ENCODE results near the gene TEDC1.

TEDC1 gene

GRCh38 chr14:105473677-105474482 is 17.2 kb upstream of the TEDC1 start:
- no peak for TF ChIP-seq ZNF274 (IDR thresholded peaks at IDR 0.05; ENCODE audit: low read depth, low read length)
- peak overlapping the region; percentile 42; the same call in 1 of the 2 replicates for H3K4me3 ChIP-seq (ENCODE audit: low read length)

- peak within 1 kb of the TSS; percentile 42; the same call in 1 of the 2 replicates for H3K4me3 ChIP-seq (ENCODE audit: low read length)
- no peak for TF ChIP-seq ZNF274 (IDR thresholded peaks at IDR 0.05; ENCODE audit: low read depth, low read length)
Observed at GRCh38 chr14:105474483-105475268, 16.4 kb upstream of the TEDC1 start, which contains the start of gene CRIP2. Gene CRIP2 (plus strand): TSS chr14:105474821. CDS start chr14:105474863, 42 bp downstream.

- TF ChIP-seq ZNF274 (IDR thresholded peaks at IDR 0.05; ENCODE audit: low read depth, low read length): no peak
Observed at GRCh38 chr14:105475269-105476096, 15.6 kb upstream of the TEDC1 start.

DNA sequence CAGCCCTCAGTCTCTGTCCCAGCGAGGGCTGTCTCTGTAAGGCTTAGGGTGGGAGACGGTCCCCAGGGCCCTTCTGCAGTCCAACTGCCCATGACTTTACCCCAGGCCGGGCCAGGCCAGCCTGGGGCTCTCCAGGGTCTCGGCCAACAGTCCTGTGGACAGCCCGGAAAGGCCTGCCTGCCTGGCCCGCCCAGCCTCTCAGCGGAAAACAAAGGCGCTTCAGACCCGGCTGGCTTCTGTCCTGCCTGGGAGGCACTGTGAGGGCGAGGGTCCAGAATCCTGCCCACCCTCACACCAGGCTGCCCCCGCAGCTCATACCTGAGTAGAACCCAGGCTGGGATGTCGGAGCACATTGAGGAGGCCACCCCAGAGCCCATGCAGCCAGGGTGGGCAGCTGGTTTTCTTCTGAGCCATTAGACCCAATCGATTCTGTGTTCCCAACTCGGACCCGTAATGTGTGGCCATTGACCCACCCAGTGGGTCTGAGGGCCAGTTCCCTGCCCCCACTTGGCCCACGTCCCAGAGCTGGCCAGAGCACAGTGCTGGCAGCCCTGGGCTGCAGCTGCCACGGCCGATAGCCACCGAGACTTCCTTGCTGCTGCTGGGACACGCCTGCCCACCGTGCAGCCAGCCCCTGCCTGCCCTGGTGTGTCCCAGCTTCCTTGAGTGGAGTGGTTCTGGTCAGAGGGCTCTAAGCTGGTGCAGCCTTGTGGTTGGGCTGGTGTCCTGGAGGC is 14.8 kb upstream of the TEDC1 start:
- no peak for TF ChIP-seq ZNF274 (IDR thresholded peaks at IDR 0.05; ENCODE audit: low read depth, low read length)
- H3K4me3 ChIP-seq (ENCODE audit: low read length): no peak overlapping the region

More at GRCh38 chr14:105475269-105476096, 15.6 kb upstream of the TEDC1 start:
- H3K4me3 ChIP-seq (ENCODE audit: low read length): no peak overlapping the region; the same call in 1 of the 2 replicates

DNA sequence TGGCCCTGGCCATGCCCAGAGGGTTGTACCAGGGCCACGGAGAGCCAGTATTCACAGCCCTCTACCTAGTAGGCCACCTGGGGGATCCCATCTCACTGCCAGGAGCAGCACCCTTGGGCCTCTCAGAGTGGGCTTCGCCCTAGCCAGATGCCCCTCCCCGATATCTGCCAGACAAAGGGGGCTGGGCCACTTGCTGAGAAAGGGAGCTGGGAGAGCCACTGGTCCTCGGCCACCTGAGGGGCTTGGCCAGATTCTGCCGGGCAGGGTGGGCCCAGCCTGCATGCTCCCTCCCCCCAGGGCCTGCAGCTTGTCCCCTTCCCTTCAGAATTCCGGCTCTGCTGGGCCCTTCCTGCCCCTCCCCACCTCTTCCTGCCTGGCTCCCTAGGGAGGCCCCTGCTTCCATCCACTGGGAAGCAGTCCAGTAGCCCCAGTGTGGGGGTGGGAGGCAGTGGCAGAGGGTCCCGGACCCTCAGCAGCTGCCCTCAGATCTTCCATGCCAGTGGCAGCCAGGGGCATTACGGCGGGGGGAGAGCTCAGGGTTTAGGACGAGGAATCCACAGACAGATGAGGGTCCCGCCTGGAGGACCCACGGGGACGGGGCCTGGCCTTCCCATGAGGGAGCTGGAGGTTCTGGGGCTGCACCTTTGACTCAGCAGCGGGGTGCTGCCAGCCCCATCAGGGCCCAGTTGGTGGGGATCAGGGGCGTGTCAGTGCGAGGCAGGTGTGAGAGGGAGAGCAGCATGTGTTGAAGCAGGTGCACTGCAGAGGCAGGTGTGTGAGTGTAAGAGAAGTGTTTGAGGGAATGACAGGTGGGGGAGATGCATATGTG is 14.0 kb upstream of the TEDC1 start:
- TF ChIP-seq ZNF274 (IDR thresholded peaks at IDR 0.05; ENCODE audit: low read depth, low read length): no peak
- no peak overlapping the region for H3K4me3 ChIP-seq (ENCODE audit: low read length)

DNA sequence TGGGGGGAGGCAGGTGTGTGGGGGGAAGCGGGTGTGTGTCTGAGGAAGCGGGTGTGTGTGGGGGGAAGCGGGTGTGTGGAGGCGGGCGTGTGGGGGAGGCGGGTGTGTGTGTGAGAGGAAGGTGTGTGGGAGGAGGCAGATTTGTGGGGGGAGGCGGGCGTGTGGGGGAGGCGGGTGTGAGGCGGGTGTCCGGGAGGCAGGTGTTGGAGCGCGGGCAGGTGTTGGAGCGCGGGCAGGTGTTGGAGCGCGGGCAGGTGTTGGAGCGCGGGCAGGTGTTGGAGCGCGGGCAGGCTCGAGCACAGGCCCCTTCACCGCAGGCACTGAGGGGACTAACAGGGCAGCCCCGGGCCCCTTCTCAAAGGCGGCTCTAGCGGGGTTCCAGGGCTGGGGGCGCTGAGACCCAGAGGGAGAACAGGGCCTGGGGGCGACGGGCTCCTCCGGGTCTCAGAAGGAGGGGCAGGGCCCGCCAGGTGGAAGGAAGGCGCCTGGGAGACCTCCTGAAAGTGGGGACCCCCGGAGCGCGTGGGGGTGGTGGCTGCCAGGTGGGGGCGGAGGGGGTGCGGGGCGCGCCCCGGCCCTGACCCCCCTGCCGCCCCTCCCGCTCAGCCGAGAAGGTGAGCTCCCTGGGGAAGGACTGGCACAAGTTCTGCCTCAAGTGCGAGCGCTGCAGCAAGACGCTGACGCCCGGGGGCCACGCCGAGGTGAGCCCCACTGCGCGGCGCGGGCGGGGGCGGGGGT is 13.2 kb upstream of the TEDC1 start:
- H3K4me3 ChIP-seq (ENCODE audit: low read length): no peak overlapping the region
- TF ChIP-seq ZNF274 (IDR thresholded peaks at IDR 0.05; ENCODE audit: low read depth, low read length): no peak

- H3K4me3 ChIP-seq (ENCODE audit: low read length): no peak overlapping the region
- no peak for TF ChIP-seq ZNF274 (IDR thresholded peaks at IDR 0.05; ENCODE audit: low read depth, low read length)
Observed at GRCh38 chr14:105478398-105479251, 12.4 kb upstream of the TEDC1 start.

- no peak for TF ChIP-seq ZNF274 (IDR thresholded peaks at IDR 0.05; ENCODE audit: low read depth, low read length)
- H3K4me3 ChIP-seq (ENCODE audit: low read length): no peak overlapping the region
Observed at GRCh38 chr14:105479431-105480158, 11.5 kb upstream of the TEDC1 start.

DNA sequence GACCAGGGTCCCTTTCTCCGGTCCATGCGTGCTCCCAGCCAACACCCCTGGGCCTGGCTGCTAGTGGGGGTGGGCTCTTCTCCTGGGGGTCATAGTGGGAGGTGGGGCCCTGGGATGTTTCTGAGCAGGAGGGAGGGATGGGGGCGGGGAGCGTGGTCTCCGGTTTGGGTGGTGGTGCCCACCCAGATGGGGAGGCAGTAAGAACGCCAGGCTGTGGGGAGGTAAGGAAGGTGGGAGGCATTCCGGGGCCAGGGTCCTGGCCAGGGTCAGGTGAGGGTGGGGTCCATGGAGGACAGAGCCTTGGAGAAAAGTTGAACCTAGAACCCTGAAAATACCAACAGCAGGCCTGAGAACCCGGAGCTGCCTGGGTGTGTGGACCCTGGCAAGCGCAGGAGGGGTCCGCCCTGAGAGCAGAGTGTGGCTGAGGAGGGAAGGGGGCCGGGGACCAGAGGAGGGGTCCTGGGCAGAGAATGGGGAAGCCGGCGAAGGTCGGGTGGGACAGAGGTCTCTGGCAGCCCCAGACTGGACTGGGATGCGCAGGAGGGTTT is 10.8 kb upstream of the TEDC1 start:
- TF ChIP-seq ZNF274 (IDR thresholded peaks at IDR 0.05; ENCODE audit: low read depth, low read length): no peak
- H3K4me3 ChIP-seq (ENCODE audit: low read length): no peak overlapping the region
